MG63 (cell line): ENCODE measurements around the gene NEDD9. TPM values are rescaled to one million over a fixed set of nuclear protein-coding genes. Genes with fewer than 3 reads are reported as not detected.
A peak's percentile ranks its signal among the peaks of the same experiment; 100 is the strongest.

Experiments used
- DNase-seq: peaks from one replicate; pipeline ENCODE4 v3.0.0-alpha.2; 2020
- H3K27me3 ChIP-seq: fragments of 250-450 bp; sonication (Bioruptor Pico); 2 replicates; pipeline ENCODE4 v1.5.1; 2020; ENCODE audit warnings: mild to moderate bottlenecking, moderate library complexity
- H3K36me3 ChIP-seq: fragments of 250-450 bp; sonication (Bioruptor Pico); 2 replicates; pipeline ENCODE4 v1.5.1; 2020; ENCODE audit warnings: mild to moderate bottlenecking, moderate library complexity
- H3K4me3 ChIP-seq: fragments of 250-450 bp; sonication (Bioruptor Pico); 2 replicates; pipeline ENCODE4 v1.5.1; 2020; ENCODE audit warnings: mild to moderate bottlenecking, moderate library complexity
- H3K9me3 ChIP-seq: fragments of 250-450 bp; sonication (Bioruptor Pico); 2 replicates; pipeline ENCODE4 v1.5.1; 2020; ENCODE audit warnings: mild to moderate bottlenecking, moderate library complexity
- total RNA-seq: library from RNA; depleted of rRNA; stranded (reverse); fragments of >200 nt; shearing (Covaris generic); gene quantifications from 2 replicates; pipeline ENCODE4 v1.2.3, GENCODE V29; 2014; ENCODE audit warnings: low replicate concordance; rRNA removed

The NEDD9 gene, protein sequence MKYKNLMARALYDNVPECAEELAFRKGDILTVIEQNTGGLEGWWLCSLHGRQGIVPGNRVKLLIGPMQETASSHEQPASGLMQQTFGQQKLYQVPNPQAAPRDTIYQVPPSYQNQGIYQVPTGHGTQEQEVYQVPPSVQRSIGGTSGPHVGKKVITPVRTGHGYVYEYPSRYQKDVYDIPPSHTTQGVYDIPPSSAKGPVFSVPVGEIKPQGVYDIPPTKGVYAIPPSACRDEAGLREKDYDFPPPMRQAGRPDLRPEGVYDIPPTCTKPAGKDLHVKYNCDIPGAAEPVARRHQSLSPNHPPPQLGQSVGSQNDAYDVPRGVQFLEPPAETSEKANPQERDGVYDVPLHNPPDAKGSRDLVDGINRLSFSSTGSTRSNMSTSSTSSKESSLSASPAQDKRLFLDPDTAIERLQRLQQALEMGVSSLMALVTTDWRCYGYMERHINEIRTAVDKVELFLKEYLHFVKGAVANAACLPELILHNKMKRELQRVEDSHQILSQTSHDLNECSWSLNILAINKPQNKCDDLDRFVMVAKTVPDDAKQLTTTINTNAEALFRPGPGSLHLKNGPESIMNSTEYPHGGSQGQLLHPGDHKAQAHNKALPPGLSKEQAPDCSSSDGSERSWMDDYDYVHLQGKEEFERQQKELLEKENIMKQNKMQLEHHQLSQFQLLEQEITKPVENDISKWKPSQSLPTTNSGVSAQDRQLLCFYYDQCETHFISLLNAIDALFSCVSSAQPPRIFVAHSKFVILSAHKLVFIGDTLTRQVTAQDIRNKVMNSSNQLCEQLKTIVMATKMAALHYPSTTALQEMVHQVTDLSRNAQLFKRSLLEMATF
- total RNA-seq, result 8.9 and 9.3 TPM in 2 replicates

DNA sequence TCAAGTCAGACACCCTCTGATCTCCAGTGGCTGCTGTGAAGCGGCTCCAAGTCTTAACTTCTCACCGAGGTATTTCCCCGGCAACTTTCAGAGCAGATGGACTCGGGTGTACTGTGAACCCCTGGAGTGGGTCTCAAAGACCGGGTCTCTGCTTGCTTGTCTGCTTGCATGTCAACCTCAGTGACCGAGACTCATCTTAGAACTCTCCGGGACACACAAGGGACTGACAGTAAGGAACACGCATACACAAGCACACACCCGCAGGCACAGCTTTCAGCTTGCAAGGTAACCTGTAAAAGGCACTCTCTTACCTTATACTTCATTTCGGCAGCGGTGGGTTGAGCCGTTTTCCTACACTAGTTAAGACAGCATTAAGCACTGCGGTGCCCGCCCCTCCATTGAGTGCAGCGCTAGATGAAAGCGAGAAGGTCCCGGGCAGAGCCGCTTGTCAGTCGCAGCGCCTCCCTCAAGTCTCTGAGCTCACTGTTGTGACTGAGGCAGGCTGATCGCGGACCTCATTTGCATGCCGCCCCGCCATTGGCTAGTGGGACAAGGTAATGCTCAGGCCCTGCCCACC is at the start of gene NEDD9:
Gene NEDD9 (minus strand): TSS at position 476 of the 577 bp plus-strand sequence. CDS start 153 bp downstream, at position 323.
- no peaks in the 10 kb centered on the region for H3K9me3 ChIP-seq
- peak within 1 kb of the TSS; percentile 67 for H3K4me3 ChIP-seq
- H3K27me3 ChIP-seq, result no peaks in the 10 kb centered on the region
- peak; percentile 99 for DNase-seq
- no peaks in the 10 kb centered on the region for H3K36me3 ChIP-seq

DNA sequence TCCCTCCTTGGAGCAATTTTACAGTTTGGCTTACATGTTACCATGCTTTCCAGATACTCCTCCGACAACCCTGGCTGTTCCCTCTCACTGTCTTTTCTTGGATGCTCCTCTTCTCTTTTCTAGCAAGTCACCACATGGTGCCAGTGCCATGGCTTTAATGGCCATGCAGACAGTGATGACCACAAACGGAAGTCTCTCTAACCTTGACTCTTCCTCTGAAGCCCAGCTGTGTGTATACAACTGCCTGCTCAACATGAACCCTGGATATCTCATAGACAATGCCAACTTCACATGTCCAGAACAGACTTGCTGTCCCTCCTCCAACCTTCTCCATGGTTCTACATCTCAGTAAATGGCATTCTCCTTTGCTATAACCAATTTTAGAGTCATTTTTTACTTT is 49.8 kb upstream of the NEDD9 start:
- Histone ChIP-seq H3K36me3 (no peaks in the 10 kb centered on the region), H3K27me3 (no peaks in the 10 kb centered on the region), H3K4me3 (no peak overlapping the region)

DNA sequence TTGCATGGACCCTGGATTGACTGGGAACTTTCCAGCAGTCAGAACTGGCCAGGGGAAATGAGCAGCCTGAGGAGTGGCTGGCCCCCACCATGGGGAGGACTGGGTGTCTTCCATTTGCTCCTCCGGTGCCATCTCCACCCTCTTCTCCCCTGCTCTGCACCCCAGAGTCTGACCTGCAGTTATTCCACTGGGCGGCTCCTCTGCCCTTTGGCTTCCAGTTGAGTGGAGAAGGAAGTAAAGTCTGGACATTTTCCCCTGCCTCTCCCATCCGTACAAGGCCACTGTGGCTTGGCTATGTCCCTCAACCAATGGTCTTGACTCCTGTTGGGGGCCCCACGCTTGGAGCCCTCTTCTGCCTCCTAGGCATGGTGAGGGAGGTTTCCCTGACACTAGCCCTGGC is 47.9 kb upstream of the NEDD9 start:
- no peaks in the 10 kb centered on the region for H3K36me3 ChIP-seq
- H3K4me3 ChIP-seq, result no peak overlapping the region
- DNase-seq, result no peak
- H3K9me3 ChIP-seq, result no peaks in the 10 kb centered on the region
- H3K27me3 ChIP-seq, result no peaks in the 10 kb centered on the region

More for the DNA sequence above, 49.8 kb upstream of the NEDD9 start:
- no peaks in the 10 kb centered on the region for H3K9me3 ChIP-seq
- no peak for DNase-seq

DNA sequence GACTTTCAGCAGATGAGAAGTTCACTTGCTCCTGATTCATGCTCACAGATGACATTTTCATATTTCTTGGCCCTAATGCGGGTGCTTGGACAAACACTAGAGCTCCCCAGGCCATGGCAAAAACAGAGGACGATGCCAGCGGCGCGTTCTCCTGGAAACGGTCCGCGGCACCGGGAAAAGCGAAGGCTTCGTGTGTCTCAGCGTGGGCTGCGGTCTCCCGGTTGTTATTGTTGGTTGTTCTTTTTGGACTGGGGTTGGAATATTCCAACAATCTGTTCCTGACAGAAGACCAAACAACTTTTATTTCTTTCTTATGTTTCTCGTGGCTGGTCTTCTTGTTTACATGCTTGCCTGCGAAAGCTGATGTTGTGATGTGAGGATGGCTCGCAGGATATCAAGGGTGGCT is 46.8 kb upstream of the NEDD9 start:
- Histone ChIP-seq H3K9me3 (no peaks in the 10 kb centered on the region), H3K27me3 (no peaks in the 10 kb centered on the region), H3K4me3 (peak overlapping the region; percentile 21), H3K36me3 (no peaks in the 10 kb centered on the region)
- peak; percentile 82 for DNase-seq

DNA sequence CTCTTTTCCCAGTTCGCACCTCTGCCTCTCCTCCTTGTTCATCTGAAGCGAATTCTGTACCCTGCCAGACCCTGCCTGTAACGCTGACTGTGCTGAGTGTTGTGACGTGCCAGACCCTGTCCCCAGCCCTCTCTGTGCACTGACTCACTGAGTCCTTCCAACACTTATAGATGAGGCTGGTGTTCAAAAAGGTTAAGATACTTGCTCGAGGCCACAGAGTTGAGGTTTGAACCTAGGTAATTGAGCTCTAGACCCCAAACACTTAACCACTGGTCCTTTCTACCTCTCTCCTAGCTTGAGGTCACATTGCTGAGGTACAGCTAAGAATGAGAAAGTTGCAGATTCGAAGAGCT is 45.7 kb upstream of the NEDD9 start:
- DNase-seq, result no peak
- no peaks in the 10 kb centered on the region for H3K9me3 ChIP-seq
- H3K27me3 ChIP-seq, result no peaks in the 10 kb centered on the region
- no peak overlapping the region for H3K4me3 ChIP-seq
- no peaks in the 10 kb centered on the region for H3K36me3 ChIP-seq

DNA sequence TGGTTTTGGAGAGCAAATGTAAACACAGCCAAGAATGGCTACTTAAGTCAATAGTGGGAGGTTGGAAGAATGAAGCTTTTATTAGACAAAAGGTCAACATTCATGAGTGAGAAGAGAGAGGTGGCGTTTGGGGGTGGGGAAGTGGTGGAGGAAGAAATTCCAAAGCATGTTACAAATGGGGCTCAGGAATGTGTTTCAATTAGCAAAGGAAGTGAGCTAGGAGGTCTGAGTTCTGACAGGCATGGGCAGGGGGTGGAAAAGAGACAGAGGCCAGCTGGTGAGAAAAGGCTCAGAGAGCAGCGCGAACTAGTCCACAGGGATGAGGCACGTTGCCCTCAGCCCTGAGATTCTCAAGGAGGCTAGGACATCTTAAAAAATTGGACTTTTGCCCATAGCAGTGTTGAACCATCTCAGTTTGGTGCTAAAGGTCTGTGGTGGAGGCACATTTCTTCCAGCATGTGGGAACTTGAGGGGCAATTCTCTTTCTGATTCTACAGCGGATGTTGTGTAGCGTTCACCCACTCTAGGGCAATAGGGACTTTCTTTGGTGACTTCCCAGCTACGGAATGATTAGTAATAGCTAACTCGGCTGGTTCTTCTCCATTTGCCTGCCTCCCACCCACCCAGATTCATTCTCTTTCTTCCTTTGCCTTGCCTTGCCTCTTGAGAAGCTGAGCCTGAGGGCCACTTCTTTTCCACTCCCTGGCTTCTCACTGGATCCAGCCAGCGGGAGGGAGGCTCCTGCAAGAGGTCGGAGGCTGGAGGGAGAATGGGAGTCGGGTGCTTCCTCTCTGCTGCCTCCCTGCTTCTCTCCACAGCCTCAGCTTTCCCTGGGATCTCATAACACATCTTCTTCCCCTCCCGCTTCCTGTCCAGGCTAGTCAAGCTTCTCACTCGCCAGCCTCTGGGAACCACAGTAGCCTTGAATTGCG is 45.1 kb upstream of the NEDD9 start:
- Histone ChIP-seq H3K27me3 (no peaks in the 10 kb centered on the region), H3K9me3 (no peaks in the 10 kb centered on the region), H3K4me3 (no peak overlapping the region), H3K36me3 (no peaks in the 10 kb centered on the region)
- DNase-seq, result peak; percentile 68

DNA sequence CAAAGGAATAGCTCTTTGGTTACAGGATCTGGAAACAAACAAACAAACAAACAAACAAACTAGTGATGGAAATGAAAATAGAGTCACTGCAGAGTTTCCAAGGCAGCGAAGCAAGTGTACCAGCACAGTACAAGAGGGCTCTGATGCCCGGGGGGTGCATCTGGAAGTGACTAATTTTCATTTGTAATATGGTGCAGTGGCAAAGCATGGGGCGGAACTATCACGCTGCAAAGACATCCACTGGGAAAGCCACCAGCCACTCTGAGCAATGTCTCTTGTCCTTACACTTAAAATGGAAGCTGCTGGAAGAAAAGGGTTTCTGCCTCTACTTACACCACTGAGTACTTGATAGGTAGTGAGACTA is 44.4 kb upstream of the NEDD9 start:
- no peaks in the 10 kb centered on the region for H3K27me3 ChIP-seq
- DNase-seq, result no peak
- no peak overlapping the region for H3K4me3 ChIP-seq
- no peaks in the 10 kb centered on the region for H3K9me3 ChIP-seq
- no peaks in the 10 kb centered on the region for H3K36me3 ChIP-seq

DNA sequence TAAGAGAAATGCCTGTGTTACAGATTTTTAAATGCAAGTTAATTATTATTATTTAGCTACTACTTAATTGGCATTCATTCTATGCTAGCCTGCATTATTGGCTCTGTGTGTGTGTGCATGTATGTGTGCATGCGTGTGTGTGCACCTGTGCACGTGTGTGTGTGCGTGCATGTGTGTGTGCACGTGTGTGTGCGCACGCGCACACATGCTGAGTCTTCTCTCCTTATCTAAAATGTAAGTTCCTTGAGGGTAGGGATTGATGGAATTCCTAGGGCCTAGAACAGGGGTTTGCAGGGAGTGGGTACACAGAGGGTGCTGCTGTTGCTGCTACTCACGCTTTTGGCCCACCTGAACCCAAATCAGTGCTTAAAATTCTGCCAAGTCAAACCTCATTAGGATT is 43.8 kb upstream of the NEDD9 start:
- no peaks in the 10 kb centered on the region for H3K9me3 ChIP-seq
- no peak for DNase-seq
- no peaks in the 10 kb centered on the region for H3K36me3 ChIP-seq
- H3K4me3 ChIP-seq, result no peak overlapping the region
- H3K27me3 ChIP-seq, result no peaks in the 10 kb centered on the region

DNA sequence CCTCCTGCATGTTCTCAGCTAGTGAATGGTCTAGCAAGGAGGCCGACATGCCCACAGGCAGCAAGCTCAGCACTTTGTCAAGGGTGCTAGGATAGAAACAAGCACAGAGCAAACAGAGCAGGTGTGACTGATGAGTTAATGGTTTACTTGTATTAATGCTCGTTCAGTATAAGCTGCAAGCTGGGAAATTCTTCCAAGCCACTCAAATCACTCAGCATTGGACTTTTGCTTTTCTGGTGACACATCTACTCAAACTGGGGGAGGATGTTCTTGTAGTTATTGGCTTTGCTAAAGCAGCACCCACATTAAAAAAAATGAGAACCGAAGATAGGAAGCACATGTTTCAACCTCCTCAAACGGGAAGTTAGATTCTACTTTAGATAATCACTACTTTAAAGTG is 43.1 kb upstream of the NEDD9 start:
- Histone ChIP-seq H3K27me3 (no peaks in the 10 kb centered on the region), H3K4me3 (no peak overlapping the region), H3K36me3 (no peaks in the 10 kb centered on the region), H3K9me3 (no peaks in the 10 kb centered on the region)
- DNase-seq, result no peak

DNA sequence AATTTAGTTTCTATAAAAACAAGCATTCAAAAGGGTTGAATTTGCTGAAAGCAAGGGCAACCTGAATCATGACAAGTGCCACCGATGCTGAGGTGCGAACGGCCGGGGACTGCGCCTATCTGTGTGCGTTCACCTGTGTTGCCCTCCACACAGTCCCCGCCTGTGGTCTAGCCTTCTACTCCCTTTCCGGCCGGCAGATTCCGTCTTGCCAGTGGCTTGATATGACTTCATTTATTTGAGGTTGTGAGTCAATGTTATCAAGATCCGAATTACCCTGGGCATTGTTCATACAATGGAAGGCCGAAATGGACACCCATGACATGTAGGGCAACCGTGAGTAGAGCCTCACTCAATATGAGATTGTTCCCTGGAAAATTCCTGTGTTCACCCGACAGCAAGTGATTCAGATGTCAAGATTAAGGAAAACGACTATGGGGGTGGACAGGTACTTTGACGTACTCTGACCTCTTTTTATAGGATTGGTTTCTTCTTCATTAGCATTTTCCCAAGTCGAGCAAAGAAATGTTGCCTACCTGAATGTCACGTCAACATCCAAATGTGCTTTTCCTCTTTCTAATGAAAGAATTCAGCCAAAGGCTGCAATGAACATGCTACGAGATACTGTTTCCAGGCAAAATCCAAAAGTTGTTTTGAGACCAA is 41.1 kb upstream of the NEDD9 start:
- Histone ChIP-seq H3K27me3 (no peaks in the 10 kb centered on the region), H3K4me3 (no peak overlapping the region), H3K36me3 (no peaks in the 10 kb centered on the region), H3K9me3 (no peaks in the 10 kb centered on the region)
- DNase-seq, result no peak

DNA sequence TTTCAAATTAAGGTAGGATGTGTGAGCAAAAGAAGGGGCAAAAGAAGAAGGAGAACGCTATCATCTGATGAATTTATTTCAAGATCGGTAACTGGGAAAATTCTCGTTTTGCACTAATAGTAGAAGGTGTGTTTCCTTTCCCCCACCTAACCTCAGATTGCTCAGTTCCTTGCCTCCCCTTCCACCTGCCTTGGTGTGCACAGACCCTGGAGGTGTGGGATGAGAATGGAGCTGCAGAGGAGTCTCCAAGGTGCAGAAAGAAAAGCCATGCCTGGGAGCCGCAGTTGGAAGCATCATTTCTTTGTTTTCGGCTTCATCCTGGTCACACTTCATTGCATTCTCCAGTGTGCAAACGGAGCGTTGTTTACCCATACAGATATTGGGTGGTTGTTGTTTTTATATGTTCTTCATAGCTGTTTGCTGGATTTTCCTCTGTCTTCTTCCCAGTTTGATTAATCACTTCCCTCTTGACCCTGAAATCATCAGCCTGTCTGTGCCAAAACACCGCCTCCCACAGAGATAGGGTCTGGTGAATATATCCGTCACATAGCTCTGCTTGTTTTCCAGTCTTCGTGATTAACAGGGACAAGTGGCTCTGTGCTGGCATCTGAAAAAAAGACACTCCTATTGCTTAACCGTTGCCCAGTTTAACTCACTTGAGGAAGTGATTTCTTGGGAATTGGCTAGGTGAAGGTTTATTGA is 40.2 kb upstream of the NEDD9 start:
- no peaks in the 10 kb centered on the region for H3K36me3 ChIP-seq
- no peak overlapping the region for H3K4me3 ChIP-seq
- no peak for DNase-seq
- no peaks in the 10 kb centered on the region for H3K9me3 ChIP-seq
- no peaks in the 10 kb centered on the region for H3K27me3 ChIP-seq

DNA sequence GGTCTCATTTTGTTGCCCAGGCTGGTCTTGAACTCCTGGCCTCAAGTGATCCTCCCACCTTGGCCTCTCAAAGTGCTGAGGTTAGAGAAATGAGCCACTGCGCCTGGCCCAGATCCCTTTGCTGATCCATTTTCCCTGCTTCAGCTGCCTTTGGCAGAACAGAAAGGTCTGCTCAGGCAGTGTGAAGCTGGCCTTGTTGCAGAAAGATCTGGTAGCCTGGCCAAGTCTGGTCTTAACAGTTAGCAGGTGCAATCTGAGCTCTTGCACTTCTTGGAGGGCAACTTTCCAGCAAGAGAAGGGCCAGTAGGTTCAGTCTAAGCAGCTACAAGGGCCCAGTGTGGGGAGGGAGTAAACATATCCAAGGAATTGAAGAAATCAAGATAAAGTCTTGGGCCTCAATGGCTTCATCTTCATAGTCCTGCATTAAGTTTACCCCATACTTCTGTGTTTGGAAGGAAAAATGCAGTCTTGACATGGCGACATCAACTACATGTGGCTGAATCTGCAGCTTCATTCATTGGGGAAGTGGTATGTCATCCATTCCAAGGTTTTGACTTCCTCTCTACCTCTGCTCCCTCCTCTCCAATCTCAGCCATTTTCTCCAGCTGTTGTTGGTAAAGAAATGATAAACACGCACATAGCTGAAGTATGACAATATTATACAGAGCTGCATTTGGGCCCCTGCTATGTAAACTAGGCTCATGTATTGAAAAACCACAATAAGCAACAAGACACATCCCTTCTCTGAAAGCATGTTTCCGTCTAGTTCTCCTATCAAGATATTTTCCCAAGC is 39.0 kb upstream of the NEDD9 start:
- Histone ChIP-seq H3K4me3 (no peak overlapping the region), H3K9me3 (no peaks in the 10 kb centered on the region), H3K36me3 (no peaks in the 10 kb centered on the region), H3K27me3 (no peaks in the 10 kb centered on the region)
- peak; percentile 68 for DNase-seq

DNA sequence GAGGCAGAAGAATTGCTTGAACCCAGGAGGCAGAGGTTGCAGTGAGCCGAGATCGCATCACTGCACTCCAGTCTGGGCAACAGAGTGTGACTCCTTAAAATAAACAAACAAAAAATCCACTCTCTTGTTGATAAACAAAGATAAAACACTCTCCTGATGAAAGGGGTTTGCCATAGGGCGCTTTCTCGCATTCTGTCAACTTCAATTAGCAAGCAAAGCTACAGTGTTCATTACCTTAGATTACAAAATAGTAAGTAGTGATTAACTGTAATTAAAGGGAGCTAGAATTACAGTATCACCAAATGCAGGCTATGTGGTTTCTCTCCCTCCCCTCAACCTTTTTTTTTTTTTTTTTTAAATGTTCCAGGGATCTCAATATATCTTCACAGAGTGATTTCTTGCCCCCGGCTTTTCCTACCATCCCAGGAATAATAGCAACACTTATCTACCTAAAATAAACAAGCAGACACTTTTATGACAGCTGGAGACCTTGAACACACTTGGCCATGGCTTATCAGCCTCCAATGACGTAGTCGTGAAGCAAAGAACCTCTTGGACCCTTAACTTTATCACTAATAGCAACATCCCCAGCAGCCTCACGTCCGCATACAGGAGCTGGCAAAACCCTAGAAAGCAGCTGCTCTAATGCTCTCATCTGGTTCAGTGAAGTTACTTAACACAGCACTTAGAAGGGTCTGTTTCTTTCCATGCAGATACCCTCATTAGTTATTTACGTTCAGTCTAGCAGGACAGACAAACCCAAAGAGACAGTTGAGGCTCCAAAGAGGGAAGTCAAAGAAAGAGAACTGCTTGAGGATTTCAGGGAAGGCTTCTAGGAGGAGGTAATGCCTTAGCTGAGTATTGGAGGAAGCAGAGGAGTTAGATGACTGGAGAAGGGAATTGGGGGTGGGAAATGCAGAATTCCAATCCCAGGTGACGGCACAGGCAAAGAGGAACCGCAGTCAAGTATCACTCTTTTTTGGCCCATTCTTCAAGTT is 37.9 kb upstream of the NEDD9 start:
- no peak for DNase-seq
- Histone ChIP-seq H3K36me3 (no peaks in the 10 kb centered on the region), H3K4me3 (no peak overlapping the region), H3K27me3 (no peaks in the 10 kb centered on the region), H3K9me3 (no peaks in the 10 kb centered on the region)

DNA sequence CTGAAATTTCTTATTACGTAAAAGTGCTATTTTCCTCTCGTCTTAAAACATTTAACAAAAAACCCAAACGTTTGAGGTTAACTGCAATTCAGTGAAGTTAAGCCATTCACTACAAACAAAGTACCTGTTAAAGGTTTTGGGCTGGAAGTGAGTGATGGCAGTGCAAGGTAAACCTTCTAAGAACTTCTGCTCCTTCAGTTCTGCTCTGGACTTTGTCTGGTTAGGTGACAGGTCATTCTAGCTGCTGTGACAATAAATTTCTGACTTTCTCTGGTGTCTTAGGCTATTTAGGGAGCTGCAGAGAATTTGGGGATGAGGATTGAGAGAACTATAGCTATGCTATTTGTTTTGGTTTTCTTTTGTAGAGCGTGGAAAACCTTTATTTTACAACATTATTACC is 36.5 kb upstream of the NEDD9 start:
- Histone ChIP-seq H3K9me3 (no peaks in the 10 kb centered on the region), H3K27me3 (no peaks in the 10 kb centered on the region), H3K4me3 (no peak overlapping the region), H3K36me3 (no peaks in the 10 kb centered on the region)
- no peak for DNase-seq
